ENCODE data around the gene MSANTD2.
"Not testable (repeated sequence)": the region's sequence is repeated elsewhere in the genome, so short reads cannot be mapped to it uniquely, and the experiment has no call there.

Gene MSANTD2

DNA sequence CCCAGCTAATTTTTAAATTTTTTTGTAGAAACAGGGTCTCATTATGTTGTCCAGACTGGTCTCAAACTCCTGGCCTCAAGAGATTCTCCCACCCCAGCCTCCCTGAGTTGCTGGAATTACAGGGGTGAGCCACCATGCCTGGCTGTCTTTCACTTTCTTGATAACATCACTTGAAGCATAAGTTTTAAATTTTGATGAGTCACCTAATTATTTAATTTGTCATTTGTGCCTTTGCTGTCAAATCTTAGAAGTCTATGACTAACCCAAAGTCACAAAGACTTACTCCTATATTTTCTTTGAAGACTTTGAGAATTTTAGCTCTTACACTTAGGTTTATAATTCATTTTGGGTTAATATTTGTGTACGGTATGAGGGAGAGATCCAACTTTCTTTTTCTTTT, 14.5 kb upstream of the MSANTD2 start:
- no peak for DNase-seq

DNA sequence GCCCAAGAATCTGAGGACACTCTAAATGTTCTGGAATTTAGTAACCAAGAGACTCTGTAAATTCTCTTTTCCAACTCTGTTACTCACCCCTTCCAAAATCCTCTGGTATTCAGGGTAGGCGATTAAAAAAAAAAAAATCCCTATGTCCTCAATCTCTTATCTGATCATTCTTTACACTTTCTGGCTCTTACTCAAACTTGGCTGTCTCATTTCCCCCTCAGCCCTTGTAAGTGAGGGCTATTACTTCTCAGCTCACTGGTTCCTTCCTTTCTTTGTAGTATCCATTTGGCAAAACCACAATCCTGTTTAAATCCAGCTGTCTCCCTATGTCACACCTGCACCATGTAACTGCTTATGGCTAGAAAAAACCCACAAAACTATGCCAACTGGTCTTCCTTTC, 12.7 kb upstream of the MSANTD2 start:
- no peak for DNase-seq

GRCh38 chr11:124811399-124812125, 11.4 kb upstream of the MSANTD2 start:
- no peak for DNase-seq

- DNase-seq, result no peak
Observed at GRCh38 chr11:124807660-124808270, 7.6 kb upstream of the MSANTD2 start.

GRCh38 chr11:124807201-124807600, 7.0 kb upstream of the MSANTD2 start:
- no peak for DNase-seq

GRCh38 chr11:124804884-124805283, 4.7 kb upstream of the MSANTD2 start:
- no peak for DNase-seq

- no peak for DNase-seq
Observed at GRCh38 chr11:124801636-124802312, 1.6 kb upstream of the MSANTD2 start.

DNA sequence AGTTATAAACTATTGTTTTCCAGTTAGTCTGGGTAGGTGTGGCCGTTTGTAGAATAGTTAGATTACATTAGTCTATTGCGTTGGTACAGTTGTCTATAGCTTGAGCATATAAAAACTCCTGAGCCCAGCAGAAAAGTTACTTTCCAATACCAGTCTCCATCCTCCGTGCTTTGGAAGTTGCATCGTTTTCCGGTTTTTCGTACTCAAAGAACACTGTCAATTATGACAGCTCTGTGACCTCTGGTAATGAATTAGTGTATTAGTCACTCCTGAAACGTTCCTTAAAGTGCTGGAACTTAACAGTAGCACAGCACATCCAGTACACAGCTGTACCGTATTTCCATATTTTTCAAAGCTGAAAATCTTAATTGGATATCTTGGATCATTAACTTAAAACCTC, 808 bp upstream of the MSANTD2 start:
- DNase-seq, result no peak

DNA sequence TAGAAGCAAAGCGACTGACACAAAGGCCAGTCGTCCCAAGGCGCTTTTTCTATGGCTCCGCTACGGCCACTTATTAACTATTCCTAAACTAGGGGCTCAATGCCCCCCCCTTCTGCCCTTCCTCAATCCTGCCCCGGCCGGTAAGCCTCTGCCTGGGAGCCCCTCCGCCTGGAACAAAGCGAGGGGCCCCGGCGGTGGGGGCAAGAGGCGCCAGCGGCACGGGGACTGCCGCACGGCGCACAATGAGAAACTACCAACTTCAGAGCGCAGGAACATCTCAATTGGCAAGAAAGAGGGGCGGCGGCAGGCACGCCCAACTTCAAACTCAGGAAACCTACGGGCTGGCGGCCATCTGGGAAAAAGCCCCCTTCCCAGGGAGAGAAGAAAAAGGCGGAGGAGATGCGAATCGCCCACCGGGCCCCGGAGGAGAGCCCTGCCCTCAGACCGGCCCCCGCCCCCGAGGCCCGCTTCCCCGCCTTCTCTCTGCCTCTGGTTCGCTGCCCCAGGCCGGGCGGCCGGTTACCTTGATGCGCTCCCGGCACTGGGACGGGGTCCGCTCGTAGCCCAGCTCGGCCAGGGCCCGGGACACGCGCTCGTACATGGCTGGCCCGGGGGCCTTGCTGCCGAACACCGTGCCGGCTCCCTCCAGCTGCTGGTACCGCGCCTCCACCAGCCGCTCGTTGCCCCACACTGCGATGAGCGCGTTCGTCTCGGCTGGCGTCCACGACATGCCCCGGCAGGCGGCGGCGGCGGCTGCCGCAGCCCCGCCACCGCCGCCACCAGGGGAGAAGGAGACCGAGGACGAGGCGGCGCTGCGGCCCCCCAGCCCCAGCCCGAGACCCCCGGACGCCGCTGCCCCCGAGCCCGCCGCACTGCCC, 619 bp downstream of the MSANTD2 start:
- peak; percentile 36 for DNase-seq

DNA sequence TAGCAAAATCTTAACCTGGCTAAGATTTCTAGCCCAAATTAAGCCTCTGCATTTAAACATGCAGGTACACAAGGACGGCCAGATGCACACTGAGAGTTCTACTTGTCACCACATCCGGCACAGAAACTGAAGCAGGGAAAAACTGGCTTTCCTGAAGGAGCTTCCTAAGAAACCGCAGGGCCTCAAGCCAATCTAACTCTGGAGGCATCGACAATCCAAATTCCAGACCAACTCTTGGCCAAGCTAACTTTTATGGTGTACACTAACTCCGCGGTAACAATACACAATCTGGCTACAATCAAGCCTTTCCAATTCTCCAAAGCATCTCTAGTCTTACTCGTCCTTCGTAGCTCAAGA, 1.2 kb downstream of the MSANTD2 start:
- DNase-seq, result peak; percentile 13

DNA sequence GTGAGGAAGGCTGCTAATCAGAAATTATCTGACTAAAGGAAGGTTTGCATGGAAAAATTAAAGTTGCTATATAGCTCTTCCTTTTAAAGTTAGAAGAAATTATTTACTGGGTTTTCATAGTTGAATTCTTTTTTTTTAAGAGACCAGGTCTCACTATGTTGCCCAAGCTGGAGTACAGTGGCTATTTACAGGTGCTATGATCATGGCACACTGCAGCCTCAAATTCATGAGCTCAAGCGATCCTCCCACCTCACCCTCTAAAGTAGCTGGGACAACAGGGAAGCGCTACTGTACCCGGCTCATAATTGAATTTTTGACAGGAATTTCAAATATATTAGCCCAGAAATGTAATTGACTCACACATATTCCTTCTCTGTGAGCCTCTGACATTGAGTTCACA, 3.9 kb downstream of the MSANTD2 start:
- DNase-seq, result no peak

DNA sequence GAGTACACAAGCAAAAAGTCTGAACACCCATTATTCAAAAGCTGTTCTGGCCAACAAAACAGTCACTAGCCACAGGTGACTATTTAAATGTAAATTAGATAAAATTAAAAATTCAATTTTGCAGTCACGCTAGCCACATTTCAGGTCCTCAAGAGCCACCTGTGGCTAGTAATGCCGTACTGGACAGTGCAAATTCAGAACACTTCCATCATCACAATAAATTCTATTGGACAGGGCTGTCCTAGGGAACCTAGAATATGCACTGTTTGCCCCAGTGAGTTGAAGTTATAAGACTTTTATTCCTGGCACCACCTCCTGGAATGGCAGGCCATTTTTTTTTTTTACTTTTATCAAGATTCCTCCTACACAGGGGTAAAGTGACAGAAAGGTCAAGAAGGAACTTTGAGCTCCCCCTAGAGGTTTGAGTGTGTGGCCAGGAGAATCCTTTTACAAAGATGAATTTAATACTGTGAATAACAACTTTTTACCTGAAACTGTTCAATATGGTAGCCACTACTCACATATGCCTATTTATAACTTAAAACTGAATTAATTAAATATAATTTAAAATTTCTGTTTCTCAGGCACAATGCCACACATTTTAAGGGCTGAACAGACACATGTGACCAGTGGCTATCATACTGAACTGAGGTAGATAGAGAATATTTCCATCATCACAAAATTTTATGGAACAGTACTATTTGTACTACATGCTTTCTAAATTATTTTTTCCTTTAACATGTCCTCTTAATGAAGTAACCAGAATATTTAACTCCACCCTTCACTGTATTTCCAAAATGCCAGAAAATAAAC, 6.5 kb downstream of the MSANTD2 start:
- peak; percentile 69 for DNase-seq

DNA sequence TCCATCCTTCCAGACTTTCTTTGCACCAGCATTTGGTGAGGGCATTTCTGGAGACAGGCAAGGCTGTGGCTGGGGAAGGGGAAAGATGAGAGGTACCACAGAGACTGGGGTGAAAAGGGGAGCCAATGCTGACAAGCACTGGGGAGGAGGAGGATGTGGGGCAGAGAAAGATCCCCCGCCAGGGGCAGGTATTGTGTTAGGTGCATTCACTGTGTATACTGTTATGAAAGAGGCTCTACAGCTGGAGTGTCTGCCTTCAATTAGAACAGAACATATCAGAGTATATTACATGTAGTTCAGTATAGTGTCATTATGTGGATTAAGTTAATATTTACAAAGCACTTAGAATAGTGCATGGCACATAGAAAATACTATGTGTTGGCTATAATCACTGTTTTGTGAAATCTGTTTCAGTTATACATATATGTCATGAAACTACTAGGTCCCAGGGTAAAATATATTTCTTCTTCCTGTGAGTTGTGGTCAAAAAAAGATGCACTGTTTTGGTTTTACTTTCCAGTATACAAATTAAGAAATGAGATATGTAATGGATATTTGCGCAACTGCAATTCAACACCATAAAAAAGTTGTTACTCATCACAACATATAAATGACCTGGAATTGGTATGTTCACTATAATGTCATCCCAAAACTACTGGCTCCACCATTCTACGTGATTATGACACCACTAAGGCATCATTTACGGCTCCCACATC, 8.4 kb downstream of the MSANTD2 start:
- DNase-seq, result no peak

DNA sequence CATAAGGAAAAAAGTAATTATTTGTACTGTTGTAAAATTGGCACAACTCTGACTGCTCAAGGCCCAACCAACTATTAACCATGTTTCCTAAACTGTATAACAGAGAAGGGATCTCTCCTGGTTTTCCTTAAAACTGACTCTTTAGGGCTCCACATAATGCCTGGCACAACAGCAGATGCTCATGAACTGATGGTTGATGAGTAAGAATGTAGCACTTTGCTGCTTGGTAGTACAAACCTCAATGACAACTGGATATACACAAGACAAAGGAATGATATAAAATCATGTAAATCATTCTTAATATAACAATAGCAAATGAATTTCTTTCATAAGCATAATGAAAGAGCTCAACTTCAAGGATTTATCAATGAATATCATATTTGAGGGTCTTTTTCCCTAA, 11.7 kb downstream of the MSANTD2 start:
- DNase-seq, result no peak

DNA sequence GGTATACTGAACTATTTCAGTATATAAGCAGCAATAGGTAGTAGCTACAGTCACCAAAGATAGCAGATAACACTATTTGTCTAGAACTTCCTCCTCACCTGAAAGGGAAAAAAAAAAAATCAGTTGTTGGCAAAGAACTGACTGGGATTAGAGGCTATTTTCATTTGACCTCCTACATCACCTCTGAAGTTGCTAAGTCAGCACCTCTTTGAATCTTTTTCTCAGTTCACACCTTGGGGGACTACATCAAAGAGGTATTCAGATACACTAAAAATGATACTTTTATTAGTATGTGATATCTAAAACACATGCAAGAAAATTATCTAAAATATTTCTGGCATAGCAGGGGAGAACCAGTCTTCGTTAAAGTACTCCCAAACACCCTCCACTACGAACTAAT, 16.2 kb downstream of the MSANTD2 start:
- DNase-seq, result no peak

DNA sequence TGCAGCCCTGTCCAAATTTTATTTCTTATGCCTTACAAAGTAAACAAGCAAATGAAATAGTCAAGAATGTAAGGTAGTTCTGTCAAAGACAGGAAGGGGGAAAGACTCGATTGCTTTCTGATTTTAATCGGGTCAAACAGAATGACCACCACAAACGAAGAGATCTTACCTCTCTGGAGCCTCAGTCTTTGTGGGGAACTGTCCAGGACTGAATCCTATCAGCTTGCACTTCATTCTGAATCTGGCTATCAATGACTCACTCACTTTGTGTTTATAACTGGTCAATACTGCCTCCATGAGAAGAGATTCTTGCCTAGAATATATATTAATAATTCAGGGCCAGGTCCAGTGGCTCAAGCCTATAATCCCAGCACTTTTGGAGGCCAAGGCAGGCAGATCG, 17.2 kb downstream of the MSANTD2 start:
- DNase-seq, result no peak

GRCh38 chr11:124779568-124779967, 20.6 kb downstream of the MSANTD2 start:
- no peak for DNase-seq

- DNase-seq, result no peak
Observed at GRCh38 chr11:124778281-124778680, 21.9 kb downstream of the MSANTD2 start.

- peak; percentile 7 for DNase-seq
Observed at GRCh38 chr11:124776865-124777645, 23.2 kb downstream of the MSANTD2 start.

DNA sequence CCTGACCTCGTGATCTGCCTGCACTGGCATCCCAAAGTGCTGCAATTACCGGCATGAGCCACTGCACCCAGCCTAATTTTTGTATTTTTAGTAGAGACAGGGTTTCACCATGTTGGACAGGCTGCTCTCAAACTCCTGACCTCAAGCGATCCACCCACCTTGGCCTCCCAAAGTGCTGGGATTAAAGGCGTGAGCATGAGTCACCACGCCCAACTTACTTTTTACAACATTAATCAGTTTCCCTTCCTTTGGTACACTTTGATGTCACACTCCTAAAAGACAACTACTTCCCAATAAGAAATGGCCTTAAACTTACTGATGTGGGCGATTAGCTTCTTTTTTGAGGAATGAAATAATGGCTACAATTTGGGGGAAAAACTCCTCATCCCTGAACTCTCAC, 29.2 kb downstream of the MSANTD2 start:
- not testable (repeated sequence) for DNase-seq

All from CD4-positive, alpha-beta T cell treated with Interleukin-17A for 1 hour (primary cell).